GM23338 (cell line): Measurements from ENCODE around the gene LRRC75B. TPM values are rescaled to one million over a fixed set of nuclear protein-coding genes. Genes with fewer than 3 reads are reported as not detected.
"Not testable (repeated sequence)": the region's sequence is repeated elsewhere in the genome, so short reads cannot be mapped to it uniquely, and the experiment has no call there.

Source experiments
- ATAC-seq: fragments of 200-7000 bp; cut with Tn5 transposase; 3 replicates; pipeline ENCODE4 v1.9.1; 2020
- DNase-seq: peaks from one replicate; pipeline ENCODE4 v3.0.0-alpha.2; 2015; ENCODE audit warnings: low spot score
- H2AFZ ChIP-seq: fragments of 200-600 bp; sonication (generic); 2 replicates; pipeline ENCODE4 v1.8.0; 2016; ENCODE audit warnings: antibody characterized with exemption, mild to moderate bottlenecking, moderate library complexity
- H3F3A ChIP-seq: fragments of 200-600 bp; sonication (generic); replicated peaks from 2 replicates; pipeline ENCODE4 v1.8.0; 2017; ENCODE audit warnings: antibody characterized with exemption, mixed run types, low read depth
- H3K27ac ChIP-seq: fragments of 200-600 bp; sonication (generic); 2 replicates; pipeline ENCODE4 v1.6.1; 2016; ENCODE audit warnings: low read depth
- H3K27me3 ChIP-seq: fragments of 200-600 bp; sonication (generic); 2 replicates; pipeline ENCODE4 v1.8.0; 2016; ENCODE audit warnings: mild to moderate bottlenecking, mixed run types, moderate library complexity; ENCODE audit not compliant: insufficient read depth
- H3K36me3 ChIP-seq: fragments of 200-600 bp; sonication (generic); 2 replicates; pipeline ENCODE4 v1.8.0; 2016; ENCODE audit warnings: mild to moderate bottlenecking; ENCODE audit not compliant: insufficient read depth
- H3K4me1 ChIP-seq: fragments of 200-600 bp; sonication (generic); 2 replicates; pipeline ENCODE4 v1.8.0; 2016; ENCODE audit warnings: mild to moderate bottlenecking, moderate library complexity; ENCODE audit not compliant: insufficient read depth
- H3K4me2 ChIP-seq: fragments of 200-600 bp; sonication (generic); 2 replicates; pipeline ENCODE4 v1.7.1; 2017; ENCODE audit warnings: mixed run types
- H3K4me3 ChIP-seq: fragments of 200-600 bp; sonication (generic); 2 replicates; pipeline ENCODE4 v1.6.1; 2016; ENCODE audit warnings: mixed run types
- H3K79me2 ChIP-seq: fragments of 200-600 bp; sonication (generic); replicated peaks from 2 replicates; pipeline ENCODE4 v1.8.0; 2017; ENCODE audit warnings: mild to moderate bottlenecking; ENCODE audit not compliant: insufficient read depth
- H3K9me2 ChIP-seq: fragments of 200-600 bp; sonication (generic); 2 replicates; pipeline ENCODE4 v1.8.0; 2017; ENCODE audit not compliant: insufficient read depth
- H4K20me1 ChIP-seq: fragments of 200-600 bp; sonication (generic); replicated peaks from 2 replicates; pipeline ENCODE4 v1.8.0; 2017; ENCODE audit warnings: mild to moderate bottlenecking; ENCODE audit not compliant: insufficient read depth
- H3K27ac Mint-ChIP-seq: 2 replicates; pipeline ENCODE4 v1.8.0; 2020; ENCODE audit warnings: inconsistent platforms, mild to moderate bottlenecking, moderate library complexity, mixed read lengths
- H3K27me3 Mint-ChIP-seq: 3 replicates; pipeline ENCODE4 v1.8.0; 2022; ENCODE audit warnings: low read depth, mild to moderate bottlenecking, moderate library complexity, mixed read lengths, inconsistent platforms; ENCODE audit not compliant: insufficient read depth, poor library complexity
- H3K36me3 Mint-ChIP-seq: 3 replicates; pipeline ENCODE4 v1.8.0; 2021; ENCODE audit warnings: low read depth, mild to moderate bottlenecking, inconsistent platforms, moderate library complexity, mixed read lengths
- H3K4me1 Mint-ChIP-seq: 3 replicates; pipeline ENCODE4 v1.8.0; 2020; ENCODE audit warnings: mild to moderate bottlenecking, inconsistent platforms, mixed read lengths
- H3K4me3 Mint-ChIP-seq: 3 replicates; pipeline ENCODE4 v1.8.0; 2021; ENCODE audit warnings: moderate library complexity, mild to moderate bottlenecking, inconsistent platforms, mixed read lengths
- H3K9me3 Mint-ChIP-seq: 3 replicates; pipeline ENCODE4 v1.8.0; 2020; ENCODE audit warnings: moderate library complexity, mild to moderate bottlenecking, inconsistent platforms, mixed read lengths
- CTCF ChIP-seq, 2 experiments: fragments of 200-600 bp in 1 of 2; sonication (generic) in 1 of 2; conservative IDR thresholded peaks; 2 replicates each; pipeline versions ENCODE4 v1.5.1 to v1.6.1; 2016 to 2017; ENCODE audit warnings: antibody characterized with exemption in 2 of 2, low read depth in 2 of 2, mild to moderate bottlenecking in 2 of 2, moderate library complexity in 1 of 2
- polyA plus RNA-seq: library from polyadenylated mRNA; unstranded; fragments of >200 nt; fragmentation: Nextera tagmentation; extraction: Ambion mirVana; gene quantifications from 2 replicates; pipeline ENCODE4 v1.2.1, GENCODE V29; 2016
- total RNA-seq: library from RNA; depleted of rRNA; stranded (reverse); fragments of >200 nt; shearing (Covaris generic); gene quantifications from 2 replicates; pipeline ENCODE4 v1.2.3, GENCODE V29; 2014

The LRRC75B gene
- total and polyA plus RNA-seq, 2 experiments from 2014 or later: 17.6 to 22.1 TPM

- DNase-seq: peak; percentile 8
- H3K4me3 Mint-ChIP-seq: not testable (repeated sequence)
Measured at GRCh38 chr22:24634776-24635389, 42.0 kb upstream of the LRRC75B start.

GRCh38 chr22:24633231-24634023 is 40.6 kb upstream of the LRRC75B start:
- H3K4me3 ChIP-seq, ATAC-seq: not testable (repeated sequence)

More at GRCh38 chr22:24634776-24635389, 42.0 kb upstream of the LRRC75B start:
- H3K9me2 ChIP-seq, H3F3A ChIP-seq, H3K4me2 ChIP-seq, H3K27ac ChIP-seq, H3K36me3 Mint-ChIP-seq, H3K4me1 ChIP-seq, ATAC-seq, H2AFZ ChIP-seq, H3K36me3 ChIP-seq, H3K4me3 ChIP-seq, H4K20me1 ChIP-seq, H3K27ac Mint-ChIP-seq, H3K27me3 ChIP-seq, H3K27me3 Mint-ChIP-seq, H3K9me3 Mint-ChIP-seq, H3K79me2 ChIP-seq: not testable (repeated sequence)
- peak; percentile 33 to 38; a peak in 3 of 4 replicates for TF ChIP-seq CTCF (conservative IDR thresholded peaks at IDR 0.05; ENCODE audit: low read depth in 2 of 2)
- peaks cover 30% of the 10 kb centered on the region for H3K4me1 Mint-ChIP-seq

GRCh38 chr22:24632642-24633041 is 39.8 kb upstream of the LRRC75B start:
- not testable (repeated sequence) for H3K9me3 Mint-ChIP-seq, H3K79me2 ChIP-seq, H3K27me3 ChIP-seq, H2AFZ ChIP-seq, H3K36me3 ChIP-seq, H3K27ac Mint-ChIP-seq, H4K20me1 ChIP-seq, ATAC-seq, H3K4me2 ChIP-seq, H3K9me2 ChIP-seq, H3K27me3 Mint-ChIP-seq, H3K36me3 Mint-ChIP-seq, H3K4me3 ChIP-seq, H3K4me3 Mint-ChIP-seq, H3K4me1 ChIP-seq, H3F3A ChIP-seq, DNase-seq, H3K27ac ChIP-seq
- H3K4me1 Mint-ChIP-seq: peaks cover 30% of the 10 kb centered on the region

More at GRCh38 chr22:24633231-24634023, 40.6 kb upstream of the LRRC75B start:
- H4K20me1 ChIP-seq, H3K27me3 ChIP-seq, H3K36me3 Mint-ChIP-seq, DNase-seq, H2AFZ ChIP-seq, H3K79me2 ChIP-seq, H3K9me3 Mint-ChIP-seq, H3K36me3 ChIP-seq, H3K27ac ChIP-seq, H3K27me3 Mint-ChIP-seq, H3K4me3 Mint-ChIP-seq, H3K9me2 ChIP-seq, H3K4me1 ChIP-seq, H3K4me2 ChIP-seq, H3F3A ChIP-seq: not testable (repeated sequence)
- peaks cover 30% of the 10 kb centered on the region for H3K4me1 Mint-ChIP-seq
- H3K27ac Mint-ChIP-seq: peak overlapping the region; percentile 3; the same call in 1 of the 2 replicates

GRCh38 chr22:24631430-24632122 is 38.7 kb upstream of the LRRC75B start:
- not testable (repeated sequence) for DNase-seq, H3K4me3 Mint-ChIP-seq

GRCh38 chr22:24630812-24631427 is 38.0 kb upstream of the LRRC75B start:
- not testable (repeated sequence) for ATAC-seq, H2AFZ ChIP-seq, H3K4me2 ChIP-seq, H3K4me3 ChIP-seq, H3K79me2 ChIP-seq, H3K4me3 Mint-ChIP-seq, H3K27me3 Mint-ChIP-seq, H3K4me1 ChIP-seq, H3F3A ChIP-seq, H3K36me3 Mint-ChIP-seq, H4K20me1 ChIP-seq, H3K36me3 ChIP-seq, H3K27me3 ChIP-seq, DNase-seq, H3K9me2 ChIP-seq, H3K9me3 Mint-ChIP-seq
- Mint-ChIP-seq H3K4me1 (peaks cover 30% of the 10 kb centered on the region), H3K27ac (peak overlapping the region; percentile 89)
- peak overlapping the region; percentile 93; the same call in 1 of the 2 replicates for H3K27ac ChIP-seq

More at GRCh38 chr22:24631430-24632122, 38.7 kb upstream of the LRRC75B start:
- not testable (repeated sequence) for H4K20me1 ChIP-seq, H3K4me1 ChIP-seq, H3K79me2 ChIP-seq, H3F3A ChIP-seq, H3K4me2 ChIP-seq, H3K27me3 ChIP-seq, H2AFZ ChIP-seq, H3K9me3 Mint-ChIP-seq, H3K36me3 Mint-ChIP-seq, H3K9me2 ChIP-seq, H3K4me3 ChIP-seq, H3K27me3 Mint-ChIP-seq, H3K36me3 ChIP-seq
- Mint-ChIP-seq H3K4me1 (peaks cover 30% of the 10 kb centered on the region), H3K27ac (peak overlapping the region; percentile 89; the same call in 1 of the 2 replicates)
- H3K27ac ChIP-seq: peak overlapping the region; percentile 78; the same call in 1 of the 2 replicates
- peak; percentile 34; the same call in 2 of the 3 replicates for ATAC-seq
